Heart left ventricle (tissue), 13 donors: ENCODE data around the gene HSCB.

Experiments used
- POLR2A ChIP-seq, 2 donors: fragments of 450-650 bp; IDR thresholded peaks; one replicate each; pipeline ENCODE4 v1.6.1; 2017; ENCODE audit warnings: antibody characterized with exemption in 2 of 2, mild to moderate bottlenecking in 2 of 2, moderate library complexity in 2 of 2
- TF ChIP-seq, protein P1 (sequence below), 12 donors: fragments of 200-600 bp; sonication (generic) in 4 of 12; IDR thresholded peaks; one replicate each; pipeline versions ENCODE4 v1.5.0 to v1.8.0; 2018 to 2022; ENCODE audit warnings: antibody characterized with exemption in 12 of 12, mild to moderate bottlenecking in 5 of 12
- donor health status: ischemic (EF 13 %, LVEDD 7.1; RV severe dilation, severe dysfunction).
- donor health status: DM: no; HTN: yes; CAD: no.
- donor health status: DM: no; HTN: no; CAD: no.
- donor health status: ischemic (EF 25% LVEDD 6.9; RV normal size, moderate dysfunction).
- donor health status: ischemic (EF 25% LVEDD 5.7; RV mildly dilated, moderate dysfunction).
- donor health status: ischemic (EF 35%, LVEDD 5.7; RV mildly dilated, moderate dysfunction).
- donor health status: nonischemic (EF 11% LVEDD 7.7; RV severe dilation, severe dysfunction).
- donor health status: DM: yes; HTN: yes; CAD: no.
- donor health status: PGD.
- donor health status: ischemic (EF 29% LVEDD 5.4; RV normal size, mild dysfunction).
- donor health status: nonischemic (EF 23%, LVEDD 6.1; RV moderate dilation, normal function).

GRCh38 chr22:28718044-28718443, 23.8 kb upstream of the HSCB start:
- TF ChIP-seq, protein P1, sequence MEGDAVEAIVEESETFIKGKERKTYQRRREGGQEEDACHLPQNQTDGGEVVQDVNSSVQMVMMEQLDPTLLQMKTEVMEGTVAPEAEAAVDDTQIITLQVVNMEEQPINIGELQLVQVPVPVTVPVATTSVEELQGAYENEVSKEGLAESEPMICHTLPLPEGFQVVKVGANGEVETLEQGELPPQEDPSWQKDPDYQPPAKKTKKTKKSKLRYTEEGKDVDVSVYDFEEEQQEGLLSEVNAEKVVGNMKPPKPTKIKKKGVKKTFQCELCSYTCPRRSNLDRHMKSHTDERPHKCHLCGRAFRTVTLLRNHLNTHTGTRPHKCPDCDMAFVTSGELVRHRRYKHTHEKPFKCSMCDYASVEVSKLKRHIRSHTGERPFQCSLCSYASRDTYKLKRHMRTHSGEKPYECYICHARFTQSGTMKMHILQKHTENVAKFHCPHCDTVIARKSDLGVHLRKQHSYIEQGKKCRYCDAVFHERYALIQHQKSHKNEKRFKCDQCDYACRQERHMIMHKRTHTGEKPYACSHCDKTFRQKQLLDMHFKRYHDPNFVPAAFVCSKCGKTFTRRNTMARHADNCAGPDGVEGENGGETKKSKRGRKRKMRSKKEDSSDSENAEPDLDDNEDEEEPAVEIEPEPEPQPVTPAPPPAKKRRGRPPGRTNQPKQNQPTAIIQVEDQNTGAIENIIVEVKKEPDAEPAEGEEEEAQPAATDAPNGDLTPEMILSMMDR (IDR thresholded peaks at IDR 0.05) = no peak
- no peak for TF ChIP-seq POLR2A (IDR thresholded peaks at IDR 0.05)
